Gastrocnemius medialis (tissue), 4 donors: ENCODE data around the gene ECE1.

Source experiments
- CTCF ChIP-seq, 5 experiments: fragments of 450-650 bp in 3 of 5; fragments of 200-600 bp in 2 of 5; sonication (generic) in 2 of 5; IDR thresholded peaks in 4 of 5; conservative IDR thresholded peaks in 1 of 5; 1 replicate in 4 of 5; 2 replicates in 1 of 5; pipeline ENCODE4 v1.5.1; 2016 to 2019; ENCODE audit warnings: antibody characterized with exemption in 5 of 5, mild to moderate bottlenecking in 3 of 5, moderate library complexity in 3 of 5
- POLR2A ChIP-seq, 2 donors: fragments of 450-650 bp; IDR thresholded peaks; one replicate each; pipeline ENCODE4 v1.6.1; 2017; ENCODE audit warnings: antibody characterized with exemption in 2 of 2, mild to moderate bottlenecking in 2 of 2, moderate library complexity in 2 of 2

- no peak for TF ChIP-seq CTCF (IDR thresholded peaks at IDR 0.05 in 4 of 5, conservative IDR thresholded peaks at IDR 0.05 in 1 of 5)
- TF ChIP-seq POLR2A (IDR thresholded peaks at IDR 0.05): no peak
These were observed 17.5 kb upstream of the ECE1 start for GRCh38 chr1:21307663-21308305.
